OCI-LY7 (cell line): ENCODE data around the gene STPG1. TPM values are rescaled to one million over a fixed set of nuclear protein-coding genes. Genes with fewer than 3 reads are reported as not detected.

ENCODE experiments used
- BruUV-seq: library from RNA; stranded (reverse); fragments of 400-500 nt; replicated peaks from 2 replicates; lab custom pipeline; 2021; lab: Mats Ljungman, UMichigan
- CTCF ChIA-PET: fragments of 300-600 bp; sonication (Branson Sonifier 250); formaldehyde crosslinking; loops from one replicate; lab custom pipeline; 2022; ENCODE audit warnings: antibody characterized with exemption; ENCODE audit not compliant: unreplicated experiment; lab: Charles Lee
- POLR2A ChIA-PET: fragments of 300-600 bp; sonication (Branson Sonifier 250); formaldehyde crosslinking; loops from one replicate; lab custom pipeline; 2022; ENCODE audit warnings: antibody characterized with exemption; lab: Charles Lee
- DNase-seq: peaks from one replicate; pipeline ENCODE4 v3.0.0-alpha.2; 2015; ENCODE audit warnings: low spot score
- H2AFZ ChIP-seq: fragments of 200-600 bp; sonication (generic), shearing (Covaris generic); 2 replicates; pipeline ENCODE4 v1.6.1; 2014; ENCODE audit warnings: mild to moderate bottlenecking, antibody characterized with exemption, low read length, moderate library complexity
- H3K27ac ChIP-seq: fragments of 200-600 bp; sonication (generic); 2 replicates; pipeline ENCODE4 v1.5.1; 2014; ENCODE audit warnings: mixed run types, low read depth, mild to moderate bottlenecking, moderate library complexity, low read length, inconsistent platforms; ENCODE audit not compliant: poor library complexity, severe bottlenecking
- H3K36me3 ChIP-seq: fragments of 200-600 bp; sonication (generic); 2 replicates; pipeline ENCODE4 v1.6.1; 2014; ENCODE audit warnings: mild to moderate bottlenecking, antibody characterized with exemption, low read length, moderate library complexity, mixed read lengths; ENCODE audit not compliant: insufficient read depth
- H3K4me1 ChIP-seq: fragments of 200-600 bp; sonication (generic); 2 replicates; pipeline ENCODE4 v1.5.1; 2014; ENCODE audit warnings: mild to moderate bottlenecking, low read length; ENCODE audit not compliant: insufficient read depth, poor library complexity, severe bottlenecking
- H3K4me2 ChIP-seq: fragments of 200-600 bp; sonication (generic); 2 replicates; pipeline ENCODE4 v1.6.1; 2014; ENCODE audit warnings: mild to moderate bottlenecking, low read length
- H3K4me3 ChIP-seq: fragments of 200-600 bp; sonication (generic); 2 replicates; pipeline ENCODE4 v1.5.1; 2014; ENCODE audit warnings: mild to moderate bottlenecking, low read depth, low read length; ENCODE audit not compliant: poor library complexity, severe bottlenecking
- H3K79me2 ChIP-seq: fragments of 200-600 bp; sonication (generic); 2 replicates; pipeline ENCODE4 v1.6.1; 2016; ENCODE audit warnings: low read depth, mild to moderate bottlenecking, low read length, moderate library complexity, mixed read lengths; ENCODE audit not compliant: insufficient read depth
- H3K9me2 ChIP-seq: fragments of 200-600 bp; sonication (generic); 2 replicates; pipeline ENCODE4 v1.6.1; 2016; ENCODE audit warnings: mild to moderate bottlenecking, low read length, mixed read lengths; ENCODE audit not compliant: insufficient read depth
- H3K9me3 ChIP-seq: fragments of 200-600 bp; sonication (generic); 2 replicates; pipeline ENCODE4 v1.6.1; 2014; ENCODE audit warnings: mild to moderate bottlenecking, mixed run types, low read length, mixed read lengths
- H4K20me1 ChIP-seq: fragments of 200-600 bp; sonication (generic); 2 replicates; pipeline ENCODE4 v1.6.1; 2014; ENCODE audit warnings: mild to moderate bottlenecking, antibody characterized with exemption, low read length, moderate library complexity, mixed read lengths; ENCODE audit not compliant: insufficient read depth
- CTCF ChIP-seq: fragments of 200-600 bp; sonication (generic); conservative IDR thresholded peaks from 2 replicates; pipeline ENCODE4 v1.5.1; 2014; ENCODE audit warnings: mild to moderate bottlenecking, antibody characterized with exemption, low read length, moderate library complexity, mixed read lengths
- EZH2phosphoT487 ChIP-seq: fragments of 200-600 bp; sonication (generic); IDR thresholded peaks from 2 replicates; pipeline ENCODE4 v1.6.1; 2018; ENCODE audit warnings: low read depth, borderline replicate concordance, mild to moderate bottlenecking, mixed run types, antibody characterized with exemption, low read length, moderate library complexity, mixed read lengths
- intact Hi-C: fragments of 100-400 bp; cut with micrococcal nuclease; formaldehyde crosslinking; loops from one replicate; pipeline ENCODE4 v1.10.0; 2022; ENCODE audit not compliant: unreplicated experiment
- total RNA-seq, 2 experiments: library from RNA; depleted of rRNA in 1 of 2; stranded (reverse); fragments of >200 nt in 1 of 2; shearing (Covaris generic) in 1 of 2; gene quantifications; 2 replicates each; pipeline ENCODE4 v1.2.3, GENCODE V29; 2014 to 2022

STPG1 gene
- total RNA-seq, 2 experiments from 2014 or later, result 5.1 to 9.6 TPM

- H3K36me3 ChIP-seq, result no peaks in the 10 kb centered on the region
These were observed 76.1 kb downstream of the STPG1 start for GRCh38 chr1:24337455-24337854.

DNA sequence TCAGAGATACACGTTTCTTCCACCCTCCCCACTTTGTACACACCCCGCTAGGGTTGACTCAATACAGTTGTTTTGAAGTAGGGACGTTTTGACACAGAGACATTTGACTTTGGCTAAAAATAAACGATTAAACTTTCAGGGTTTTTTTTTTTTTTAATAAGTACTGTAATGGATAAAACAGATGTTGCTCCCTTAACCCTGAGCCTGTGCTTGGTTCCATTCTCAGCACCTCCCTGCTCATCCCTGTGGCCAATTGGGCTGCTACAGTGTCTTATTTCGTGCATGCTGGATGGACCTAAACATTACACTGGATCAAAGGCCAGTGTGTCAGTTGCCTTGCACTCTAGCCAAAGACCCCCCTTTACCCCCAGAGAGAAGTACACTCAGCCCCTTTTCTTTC, 77.5 kb downstream of the STPG1 start:
- no peaks in the 10 kb centered on the region for H3K79me2 ChIP-seq

More at GRCh38 chr1:24337455-24337854, 76.1 kb downstream of the STPG1 start:
- no peak overlapping the region for H2AFZ ChIP-seq
- no peak overlapping the region for H3K27ac ChIP-seq
- intact Hi-C loops, result no loop called here
- peaks cover 23% of the 10 kb centered on the region for H3K4me1 ChIP-seq
- DNase-seq, result no peak
- no peaks in the 10 kb centered on the region for H3K9me3 ChIP-seq
- H3K4me2 ChIP-seq, result no peak overlapping the region
- no peaks in the 10 kb centered on the region for H3K79me2 ChIP-seq
- no peak for TF ChIP-seq EZH2phosphoT487
- TF ChIP-seq CTCF, result no peak
- POLR2A ChIA-PET, result interaction anchor here (0.5 kb wide), 1 partner anchor 1722 kb away, joined by 3 read pairs; no protein-coding TSS in a partner anchor
- no peak overlapping the region for H3K4me3 ChIP-seq
- no peaks in the 10 kb centered on the region for H3K9me2 ChIP-seq
- BruUV-seq, result no TSS peak
- CTCF ChIA-PET, result no interaction called here
- no peaks in the 10 kb centered on the region for H4K20me1 ChIP-seq

More for the DNA sequence above, 77.5 kb downstream of the STPG1 start:
- Histone ChIP-seq H3K4me1 (peaks cover 13% of the 10 kb centered on the region), H3K4me3 (no peak overlapping the region), H3K27ac (no peak overlapping the region), H3K36me3 (no peaks in the 10 kb centered on the region), H3K9me3 (no peaks in the 10 kb centered on the region), H2AFZ (no peak overlapping the region), H3K9me2 (no peaks in the 10 kb centered on the region), H4K20me1 (no peaks in the 10 kb centered on the region), H3K4me2 (no peak overlapping the region)
- TF ChIP-seq EZH2phosphoT487 (no peak), CTCF (no peak)
- ChIA-PET POLR2A (interaction anchor here (0.6 kb wide), 1 partner anchor 327 kb away, joined by 4 read pairs; no protein-coding TSS in a partner anchor), CTCF (no interaction called here)
- no peak for DNase-seq
- no TSS peak for BruUV-seq
- intact Hi-C loops, result no loop called here
